ENCODE measurements around the gene SOX1. TPM values are rescaled to one million over a fixed set of nuclear protein-coding genes. Genes with fewer than 3 reads are reported as not detected.

Gene SOX1
- polyA plus RNA-seq, 1 of the 3 experiments (the other 2 are of a cell fraction), result not detected

DNA sequence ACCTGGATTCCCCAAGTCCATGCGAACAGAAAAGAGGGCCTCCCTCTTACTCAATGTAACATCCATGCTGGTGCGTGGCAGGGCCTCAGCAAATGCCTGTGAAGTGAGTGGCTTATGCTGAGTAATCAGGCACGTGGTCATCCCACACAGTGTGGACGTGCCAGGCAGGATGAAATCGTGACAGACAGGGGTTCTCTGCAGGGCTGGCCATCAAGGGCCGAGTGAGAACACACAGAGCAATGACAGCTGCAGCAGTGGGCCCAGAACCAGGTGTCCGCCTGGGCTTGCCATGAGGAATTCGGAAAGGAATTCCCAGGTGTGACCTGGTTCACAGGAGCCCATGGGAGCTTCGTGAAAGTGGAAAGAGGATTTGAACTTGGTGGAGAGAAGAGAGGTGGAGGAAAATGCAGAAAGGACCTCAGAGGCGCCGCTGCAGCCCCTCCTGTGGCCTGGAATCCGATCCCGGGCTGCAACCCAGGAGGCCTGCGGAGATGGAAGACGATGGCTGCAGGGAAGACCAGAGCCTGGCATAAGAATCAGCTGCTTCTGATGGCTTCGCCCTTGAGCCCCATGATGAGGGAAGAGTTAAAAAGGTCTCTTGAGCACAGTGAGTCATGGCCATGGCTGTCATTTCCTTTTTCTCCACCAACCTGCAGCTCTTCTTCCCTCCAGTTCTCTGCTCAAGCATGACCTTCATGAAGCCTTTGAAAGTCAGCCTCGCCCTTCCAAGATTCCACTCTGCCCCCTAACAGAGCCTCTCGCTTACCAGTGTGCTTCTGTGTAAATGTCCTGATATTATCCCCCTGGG lies 34.6 kb upstream of the SOX1 start:
- no peak overlapping the region for H3K4me2 ChIP-seq
- H3K36me3 ChIP-seq (replicated peaks in 1 of 2; ENCODE audit: control insufficient read depth in 1 of 2, insufficient read depth in 2 of 2, low read length in 1 of 2), result no peaks in the 10 kb centered on the region
- no peak overlapping the region for H3K27ac ChIP-seq (ENCODE audit: low read depth in 2 of 2, low read length in 1 of 2)
- ChIA-PET CTCF (no interaction called here), POLR2A (no interaction called here)
- no peak for TF ChIP-seq RCOR1 (IDR thresholded peaks at IDR 0.05; ENCODE audit: low read length)
- no peak for TF ChIP-seq USF2 (IDR thresholded peaks at IDR 0.05; ENCODE audit: borderline replicate concordance, low read depth, low read length)
- TF ChIP-seq MEF2A (IDR thresholded peaks at IDR 0.05; ENCODE audit: borderline replicate concordance, low read depth), result no peak
- no peak overlapping the region for H3K9ac ChIP-seq
- no peak overlapping the region; a peak in 1 of 4 replicates for H3K4me3 ChIP-seq (ENCODE audit: low read depth in 2 of 2, low read length in 1 of 2)
- no peaks in the 10 kb centered on the region for H4K20me1 ChIP-seq (ENCODE audit: insufficient read depth)
- no peaks in the 10 kb centered on the region for H3K9me3 ChIP-seq
- peaks cover 8% of the 10 kb centered on the region; the same call in 1 of the 2 replicates for H3K27me3 ChIP-seq (ENCODE audit: insufficient read depth)
- H3K79me2 ChIP-seq (ENCODE audit: insufficient read depth), result no peaks in the 10 kb centered on the region
- DNase-seq, result no peak
- H3K9me2 ChIP-seq, result no peaks in the 10 kb centered on the region
- H2AFZ ChIP-seq (ENCODE audit: low read depth), result no peak overlapping the region
- H3K4me1 ChIP-seq (ENCODE audit: control insufficient read depth in 1 of 2, insufficient read depth in 2 of 2, low read depth in 1 of 2, low read length in 1 of 2), result no peaks in the 10 kb centered on the region
- H3F3A ChIP-seq (replicated peaks; ENCODE audit: insufficient read depth), result no peaks in the 10 kb centered on the region
- 6% methylated on average over 16 of the region's 18 CpGs for WGBS (ENCODE audit: low lambda C conversion rate)

GRCh38 chr13:112034231-112034630 lies 32.7 kb upstream of the SOX1 start:
- Histone ChIP-seq H3K79me2 (ENCODE audit: insufficient read depth) (no peaks in the 10 kb centered on the region), H3K36me3 (replicated peaks in 1 of 2; ENCODE audit: control insufficient read depth in 1 of 2, insufficient read depth in 2 of 2, low read length in 1 of 2) (no peaks in the 10 kb centered on the region), H3K9ac (no peak overlapping the region), H3K4me2 (no peak overlapping the region), H3F3A (replicated peaks; ENCODE audit: insufficient read depth) (no peaks in the 10 kb centered on the region), H3K4me3 (ENCODE audit: low read depth in 2 of 2, low read length in 1 of 2) (no peak overlapping the region), H3K27me3 (ENCODE audit: insufficient read depth) (peaks cover 16% of the 10 kb centered on the region; the same call in 1 of the 2 replicates), H4K20me1 (ENCODE audit: insufficient read depth) (no peaks in the 10 kb centered on the region), H3K9me3 (no peaks in the 10 kb centered on the region), H3K4me1 (ENCODE audit: control insufficient read depth in 1 of 2, insufficient read depth in 2 of 2, low read depth in 1 of 2, low read length in 1 of 2) (no peaks in the 10 kb centered on the region), H2AFZ (ENCODE audit: low read depth) (no peak overlapping the region), H3K9me2 (no peaks in the 10 kb centered on the region), H3K27ac (ENCODE audit: low read depth in 2 of 2, low read length in 1 of 2) (no peak overlapping the region)
- POLR2A ChIA-PET, result no interaction called here
- CTCF ChIA-PET, result no interaction called here
- no peak for TF ChIP-seq TEAD4 (IDR thresholded peaks at IDR 0.05; ENCODE audit: borderline replicate concordance, insufficient read depth)
- no peak for TF ChIP-seq TCF12 (IDR thresholded peaks at IDR 0.05)
- no peak for TF ChIP-seq RAD21 (IDR thresholded peaks at IDR 0.05; ENCODE audit: low read length)
- TF ChIP-seq, protein P1, sequence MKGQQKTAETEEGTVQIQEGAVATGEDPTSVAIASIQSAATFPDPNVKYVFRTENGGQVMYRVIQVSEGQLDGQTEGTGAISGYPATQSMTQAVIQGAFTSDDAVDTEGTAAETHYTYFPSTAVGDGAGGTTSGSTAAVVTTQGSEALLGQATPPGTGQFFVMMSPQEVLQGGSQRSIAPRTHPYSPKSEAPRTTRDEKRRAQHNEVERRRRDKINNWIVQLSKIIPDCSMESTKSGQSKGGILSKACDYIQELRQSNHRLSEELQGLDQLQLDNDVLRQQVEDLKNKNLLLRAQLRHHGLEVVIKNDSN (IDR thresholded peaks at IDR 0.05; ENCODE audit: borderline replicate concordance, low read depth), result no peak
- no peak for TF ChIP-seq TAF1 (IDR thresholded peaks at IDR 0.05; ENCODE audit: borderline replicate concordance, low read depth, low read length)
- TF ChIP-seq GABPA (IDR thresholded peaks at IDR 0.05; ENCODE audit: low read depth), result no peak
- no peak for TF ChIP-seq SMC3 (IDR thresholded peaks at IDR 0.05; ENCODE audit: low read depth, low read length)
- TF ChIP-seq YY1 (IDR thresholded peaks at IDR 0.05; ENCODE audit: low read depth), result no peak
- DNase-seq, result no peak
- WGBS (ENCODE audit: low lambda C conversion rate), result 22% methylated on average over 12 of the region's 12 CpGs
